ENCODE data around the gene KRT38.

DNA sequence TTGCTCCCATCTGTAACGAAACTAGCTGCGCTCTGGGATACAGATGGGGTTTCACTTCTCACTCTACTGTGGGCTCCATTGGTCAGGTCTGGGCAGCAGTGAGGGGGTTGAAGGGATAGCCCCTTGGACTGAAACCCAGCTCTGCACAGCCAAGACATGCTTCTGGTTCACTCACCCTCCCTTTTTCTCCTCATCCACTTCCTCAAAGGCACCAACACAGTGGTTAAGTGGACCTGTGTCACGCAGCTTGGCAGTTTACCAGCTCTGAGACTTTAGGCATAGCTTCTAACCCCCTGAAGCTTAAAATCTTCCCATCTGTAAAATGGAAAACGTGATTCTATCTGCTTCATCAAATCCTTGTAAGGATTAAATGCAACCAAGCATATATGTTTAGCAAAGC lies 11.5 kb upstream of the KRT38 start:
- TF ChIP-seq, protein P1, sequence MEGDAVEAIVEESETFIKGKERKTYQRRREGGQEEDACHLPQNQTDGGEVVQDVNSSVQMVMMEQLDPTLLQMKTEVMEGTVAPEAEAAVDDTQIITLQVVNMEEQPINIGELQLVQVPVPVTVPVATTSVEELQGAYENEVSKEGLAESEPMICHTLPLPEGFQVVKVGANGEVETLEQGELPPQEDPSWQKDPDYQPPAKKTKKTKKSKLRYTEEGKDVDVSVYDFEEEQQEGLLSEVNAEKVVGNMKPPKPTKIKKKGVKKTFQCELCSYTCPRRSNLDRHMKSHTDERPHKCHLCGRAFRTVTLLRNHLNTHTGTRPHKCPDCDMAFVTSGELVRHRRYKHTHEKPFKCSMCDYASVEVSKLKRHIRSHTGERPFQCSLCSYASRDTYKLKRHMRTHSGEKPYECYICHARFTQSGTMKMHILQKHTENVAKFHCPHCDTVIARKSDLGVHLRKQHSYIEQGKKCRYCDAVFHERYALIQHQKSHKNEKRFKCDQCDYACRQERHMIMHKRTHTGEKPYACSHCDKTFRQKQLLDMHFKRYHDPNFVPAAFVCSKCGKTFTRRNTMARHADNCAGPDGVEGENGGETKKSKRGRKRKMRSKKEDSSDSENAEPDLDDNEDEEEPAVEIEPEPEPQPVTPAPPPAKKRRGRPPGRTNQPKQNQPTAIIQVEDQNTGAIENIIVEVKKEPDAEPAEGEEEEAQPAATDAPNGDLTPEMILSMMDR (IDR thresholded peaks at IDR 0.05), result no peak
- TF ChIP-seq MAX (CRISPR knock-in tag; IDR thresholded peaks at IDR 0.05), result no peak
- no peak for TF ChIP-seq NR2C2 (CRISPR knock-in tag; IDR thresholded peaks at IDR 0.05)

All from WTC11 (cell line).